Mesendoderm (in vitro differentiated cells): ENCODE measurements around the gene ZBTB45.

ENCODE experiments used
- DNase-seq: peaks from one replicate; pipeline ENCODE4 v3.0.0; 2013
- H2AK5ac ChIP-seq: 2 replicates; pipeline ENCODE4 v1.6.1; 2013; ENCODE audit warnings: low read length, inconsistent platforms
- H2BK120ac ChIP-seq: 2 replicates; pipeline ENCODE4 v1.6.1; 2013; ENCODE audit warnings: low read depth, mild to moderate bottlenecking, low read length, moderate library complexity, mixed read lengths
- H2BK15ac ChIP-seq: replicated peaks from 2 replicates; pipeline ENCODE4 v1.6.1; 2013; ENCODE audit warnings: low read depth, mild to moderate bottlenecking, moderate library complexity
- H2BK5ac ChIP-seq: 2 replicates; pipeline ENCODE4 v1.6.1; 2013; ENCODE audit warnings: low read length, inconsistent platforms
- H3K18ac ChIP-seq: 2 replicates; pipeline ENCODE4 v1.6.1; 2013; ENCODE audit warnings: mild to moderate bottlenecking, low read length, mixed read lengths
- H3K23ac ChIP-seq: one replicate; pipeline ENCODE4 v1.6.1; 2013; ENCODE audit warnings: low read length
- H3K27ac ChIP-seq: 2 replicates; pipeline ENCODE4 v1.5.1; 2013; ENCODE audit warnings: low read depth, mild to moderate bottlenecking, inconsistent platforms, low read length, moderate library complexity
- H3K27me3 ChIP-seq: 2 replicates; pipeline ENCODE4 v1.6.1; 2013; ENCODE audit warnings: low read length, control low read depth, mild to moderate bottlenecking, inconsistent platforms; ENCODE audit not compliant: insufficient read depth, poor library complexity
- H3K36me3 ChIP-seq: 2 replicates; pipeline ENCODE4 v1.6.1; 2013; ENCODE audit warnings: low read length, inconsistent platforms; ENCODE audit not compliant: control insufficient read depth, insufficient read depth
- H3K4ac ChIP-seq: one replicate; pipeline ENCODE4 v1.6.1; 2013; ENCODE audit warnings: low read depth, mild to moderate bottlenecking, low read length, moderate library complexity
- H3K4me1 ChIP-seq: 2 replicates; pipeline ENCODE4 v1.6.1; 2013; ENCODE audit warnings: low read depth, low read length, inconsistent platforms; ENCODE audit not compliant: control insufficient read depth
- H3K4me2 ChIP-seq: 2 replicates; pipeline ENCODE4 v1.6.1; 2013; ENCODE audit warnings: low read length
- H3K4me3 ChIP-seq: 2 replicates; pipeline ENCODE4 v1.5.1; 2013; ENCODE audit warnings: mild to moderate bottlenecking, low read length
- H3K56ac ChIP-seq: one replicate; pipeline ENCODE4 v1.6.1; 2013; ENCODE audit warnings: low read length
- H3K79me1 ChIP-seq: 2 replicates; pipeline ENCODE4 v1.6.1; 2013; ENCODE audit warnings: low read length, inconsistent platforms
- H3K79me2 ChIP-seq: 2 replicates; pipeline ENCODE4 v1.6.1; 2013; ENCODE audit warnings: mild to moderate bottlenecking, low read length; ENCODE audit not compliant: control insufficient read depth, insufficient read depth
- H3K9ac ChIP-seq: 2 replicates; pipeline ENCODE4 v1.6.1; 2013; ENCODE audit warnings: low read length, inconsistent platforms
- H4K5ac ChIP-seq: one replicate; pipeline ENCODE4 v1.6.1; 2013; ENCODE audit warnings: low read length
- H4K8ac ChIP-seq: one replicate; pipeline ENCODE4 v1.6.1; 2013; ENCODE audit warnings: low read depth, mild to moderate bottlenecking, control low read depth, low read length, moderate library complexity
- WGBS: extraction: QIAGEN DNeasy Blood & Tissue Kit; methylation state at CpG from one replicate; pipeline ENCODE4 v1.1.7; 2013; ENCODE audit warnings: low lambda C conversion rate, missing lambda C conversion rate; ENCODE audit not compliant: insufficient coverage; ENCODE audit errors: extremely low coverage; 5-methylcytosine and 5-hydroxymethylcytosine counted together

ZBTB45 gene

DNA sequence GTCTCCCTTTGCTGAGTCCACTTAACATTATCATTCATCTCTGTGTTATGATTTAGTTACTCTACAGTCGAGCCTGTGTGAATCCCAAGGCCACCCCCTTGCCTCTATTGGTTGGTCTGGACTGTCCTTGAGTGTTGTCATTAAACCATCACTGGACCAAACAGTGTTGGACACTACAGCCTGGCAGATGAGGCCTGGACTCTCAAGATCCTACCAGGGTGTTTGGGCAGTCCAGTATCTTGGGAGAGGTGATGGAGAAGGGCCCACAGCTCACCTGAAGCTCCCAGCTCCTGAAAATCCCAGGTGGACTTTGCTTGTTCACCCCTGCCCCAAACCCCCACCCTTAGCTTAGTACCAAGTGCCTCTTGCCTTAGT, 31.5 kb upstream of the ZBTB45 start:
- no peak overlapping the region for H2BK15ac ChIP-seq
- no peak overlapping the region for H3K18ac ChIP-seq
- H3K36me3 ChIP-seq, result peaks cover 40% of the 10 kb centered on the region

DNA sequence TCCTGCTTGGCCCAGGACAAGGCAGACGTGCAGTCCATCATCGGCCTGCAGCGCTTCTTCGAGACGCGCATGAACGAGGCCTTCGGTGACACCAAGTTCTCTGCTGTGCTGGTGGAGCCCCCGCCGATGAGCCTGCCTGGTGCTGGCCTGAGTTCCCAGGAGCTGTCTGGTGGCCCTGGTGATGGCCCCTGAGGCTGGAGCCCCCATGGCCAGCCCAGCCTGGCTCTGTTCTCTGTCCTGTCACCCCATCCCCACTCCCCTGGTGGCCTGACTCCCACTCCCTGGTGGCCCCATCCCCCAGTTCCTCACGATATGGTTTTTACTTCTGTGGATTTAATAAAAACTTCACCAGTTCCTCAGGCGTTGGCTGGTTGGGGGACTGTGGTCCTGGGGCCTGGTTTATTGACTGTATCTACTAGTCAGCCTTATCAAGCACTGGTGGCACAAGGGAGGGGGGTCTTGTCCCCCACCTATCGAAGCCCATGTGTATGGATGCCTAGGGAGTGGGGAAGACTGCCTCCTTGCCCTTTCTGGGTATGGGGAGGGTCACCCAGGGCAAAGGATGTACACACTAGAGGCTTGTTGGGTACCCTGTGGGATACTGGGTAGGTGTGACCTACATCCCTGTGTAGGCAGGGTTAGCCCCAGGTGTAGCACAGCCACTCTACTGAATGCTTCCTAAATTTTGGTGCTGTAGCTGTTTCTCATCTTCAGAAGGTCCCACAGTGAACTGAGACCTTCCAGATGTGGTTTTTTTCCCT, 30.9 kb upstream of the ZBTB45 start:
- Histone ChIP-seq H2BK5ac (no peak overlapping the region), H2BK15ac (no peak overlapping the region), H2AK5ac (no peak overlapping the region), H3K4me1 (peaks cover 10% of the 10 kb centered on the region), H3K79me1 (peaks cover 33% of the 10 kb centered on the region), H3K27me3 (no peaks in the 10 kb centered on the region), H3K4ac (no peak overlapping the region), H3K18ac (no peak overlapping the region), H4K8ac (no peak overlapping the region), H3K4me3 (no peak overlapping the region), H2BK120ac (no peak overlapping the region), H3K27ac (no peak overlapping the region), H3K79me2 (peaks cover 44% of the 10 kb centered on the region), H4K5ac (no peak overlapping the region), H3K36me3 (peaks cover 40% of the 10 kb centered on the region), H3K56ac (no peak overlapping the region), H3K4me2 (no peak overlapping the region), H3K9ac (no peak overlapping the region), H3K23ac (no peak overlapping the region)
- no CpG with 5 or more reads among the region's 13 CpGs for WGBS
- DNase-seq, result no peak

More for the DNA sequence above, 31.5 kb upstream of the ZBTB45 start:
- Histone ChIP-seq H4K8ac (no peak overlapping the region), H3K4me1 (peaks cover 9% of the 10 kb centered on the region), H3K4ac (no peak overlapping the region), H3K23ac (no peak overlapping the region), H3K56ac (no peak overlapping the region), H3K4me2 (no peak overlapping the region), H2BK120ac (no peak overlapping the region), H3K4me3 (no peak overlapping the region), H3K79me1 (peaks cover 33% of the 10 kb centered on the region), H2AK5ac (no peak overlapping the region), H4K5ac (no peak overlapping the region), H2BK5ac (no peak overlapping the region), H3K27me3 (no peaks in the 10 kb centered on the region), H3K9ac (no peak overlapping the region), H3K27ac (no peak overlapping the region), H3K79me2 (peaks cover 39% of the 10 kb centered on the region)
- DNase-seq, result no peak
- no CpG with 5 or more reads among the region's 1 CpG for WGBS

DNA sequence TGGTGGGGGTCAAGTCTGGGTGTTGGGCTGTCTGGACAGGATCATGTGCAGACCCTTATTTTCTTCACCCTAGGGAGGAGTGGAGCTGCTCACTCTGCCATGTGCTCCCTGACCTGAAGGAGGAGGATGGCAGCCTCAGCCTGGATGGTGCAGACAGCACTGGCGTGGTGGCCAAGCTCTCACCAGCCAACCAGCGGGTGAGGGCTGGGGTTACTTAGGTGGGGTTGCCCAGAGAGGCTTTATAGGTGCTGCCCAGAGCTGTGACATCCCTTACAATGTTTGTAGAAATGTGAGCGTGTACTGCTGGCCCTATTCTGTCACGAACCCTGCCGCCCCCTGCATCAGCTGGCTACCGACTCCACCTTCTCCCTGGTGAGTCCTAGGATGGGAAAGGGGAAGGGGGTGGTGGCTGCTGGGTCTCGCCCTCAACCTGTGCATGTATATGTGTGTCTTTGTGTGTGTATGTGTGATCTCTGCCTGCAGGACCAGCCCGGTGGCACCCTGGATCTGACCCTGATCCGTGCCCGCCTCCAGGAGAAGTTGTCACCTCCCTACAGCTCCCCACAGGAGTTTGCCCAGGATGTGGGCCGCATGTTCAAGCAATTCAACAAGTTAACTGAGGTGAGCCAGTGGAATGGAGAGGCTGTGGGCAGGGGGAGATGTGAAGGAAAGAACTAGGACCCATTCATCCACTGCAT, 30.2 kb upstream of the ZBTB45 start:
- H4K5ac ChIP-seq, result no peak overlapping the region
- peaks cover 51% of the 10 kb centered on the region for H3K79me2 ChIP-seq
- peaks cover 40% of the 10 kb centered on the region for H3K36me3 ChIP-seq
- no peaks in the 10 kb centered on the region for H3K27me3 ChIP-seq
- no peak for DNase-seq
- H2BK5ac ChIP-seq, result no peak overlapping the region
- no peak overlapping the region for H3K18ac ChIP-seq
- no peak overlapping the region for H2AK5ac ChIP-seq
- H3K79me1 ChIP-seq, result peaks cover 33% of the 10 kb centered on the region
- no peak overlapping the region for H2BK15ac ChIP-seq
- no CpG with 5 or more reads among the region's 11 CpGs for WGBS
- H3K27ac ChIP-seq, result no peak overlapping the region
- no peak overlapping the region for H3K4me2 ChIP-seq
- no peak overlapping the region for H3K4me3 ChIP-seq
- H2BK120ac ChIP-seq, result no peak overlapping the region
- H4K8ac ChIP-seq, result no peak overlapping the region
- H3K4ac ChIP-seq, result no peak overlapping the region
- no peak overlapping the region for H3K56ac ChIP-seq
- H3K9ac ChIP-seq, result no peak overlapping the region
- no peak overlapping the region for H3K23ac ChIP-seq
- peaks cover 8% of the 10 kb centered on the region for H3K4me1 ChIP-seq

DNA sequence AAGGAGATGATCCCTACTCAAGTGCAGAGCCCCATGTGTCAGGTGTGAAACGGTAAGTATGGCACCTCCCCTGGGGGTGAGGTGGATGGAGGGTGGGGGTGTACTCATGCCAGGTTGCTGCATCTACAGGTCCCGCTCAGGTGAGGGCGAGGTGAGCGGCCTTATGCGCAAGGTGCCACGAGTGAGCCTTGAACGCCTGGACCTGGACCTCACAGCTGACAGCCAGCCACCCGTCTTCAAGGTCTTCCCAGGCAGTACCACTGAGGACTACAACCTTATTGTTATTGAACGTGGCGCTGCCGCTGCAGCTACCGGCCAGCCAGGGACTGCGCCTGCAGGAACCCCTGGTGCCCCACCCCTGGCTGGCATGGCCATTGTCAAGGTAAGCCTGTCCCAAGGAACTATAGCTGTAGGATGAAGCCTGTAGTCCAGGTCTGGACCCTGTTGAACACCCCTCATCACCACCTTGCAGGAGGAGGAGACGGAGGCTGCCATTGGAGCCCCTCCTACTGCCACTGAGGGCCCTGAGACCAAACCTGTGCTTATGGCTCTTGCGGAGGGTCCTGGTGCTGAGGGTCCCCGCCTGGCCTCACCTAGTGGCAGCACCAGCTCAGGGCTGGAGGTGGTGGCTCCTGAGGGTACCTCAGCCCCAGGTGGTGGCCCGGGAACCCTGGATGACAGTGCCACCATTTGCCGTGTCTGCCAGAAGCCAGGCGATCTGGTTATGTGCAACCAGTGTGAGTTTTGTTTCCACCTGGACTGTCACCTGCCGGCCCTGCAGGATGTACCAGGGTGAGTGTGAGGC, 29.5 kb upstream of the ZBTB45 start:
- WGBS, result no CpG with 5 or more reads among the region's 20 CpGs
- peaks cover 54% of the 10 kb centered on the region for H3K79me2 ChIP-seq
- no peak overlapping the region for H3K18ac ChIP-seq
- no peak for DNase-seq
- H3K56ac ChIP-seq, result no peak overlapping the region
- H4K8ac ChIP-seq, result no peak overlapping the region
- no peak overlapping the region for H3K9ac ChIP-seq
- peaks cover 40% of the 10 kb centered on the region for H3K36me3 ChIP-seq
- no peak overlapping the region for H3K4ac ChIP-seq
- no peak overlapping the region for H4K5ac ChIP-seq
- no peak overlapping the region for H2BK120ac ChIP-seq
- peaks cover 33% of the 10 kb centered on the region for H3K79me1 ChIP-seq
- H3K4me2 ChIP-seq, result no peak overlapping the region
- H3K27me3 ChIP-seq, result no peaks in the 10 kb centered on the region
- no peak overlapping the region for H2BK15ac ChIP-seq
- H3K4me3 ChIP-seq, result no peak overlapping the region
- H2BK5ac ChIP-seq, result no peak overlapping the region
- H3K4me1 ChIP-seq, result peaks cover 8% of the 10 kb centered on the region
- H3K23ac ChIP-seq, result no peak overlapping the region
- no peak overlapping the region for H3K27ac ChIP-seq
- no peak overlapping the region for H2AK5ac ChIP-seq

DNA sequence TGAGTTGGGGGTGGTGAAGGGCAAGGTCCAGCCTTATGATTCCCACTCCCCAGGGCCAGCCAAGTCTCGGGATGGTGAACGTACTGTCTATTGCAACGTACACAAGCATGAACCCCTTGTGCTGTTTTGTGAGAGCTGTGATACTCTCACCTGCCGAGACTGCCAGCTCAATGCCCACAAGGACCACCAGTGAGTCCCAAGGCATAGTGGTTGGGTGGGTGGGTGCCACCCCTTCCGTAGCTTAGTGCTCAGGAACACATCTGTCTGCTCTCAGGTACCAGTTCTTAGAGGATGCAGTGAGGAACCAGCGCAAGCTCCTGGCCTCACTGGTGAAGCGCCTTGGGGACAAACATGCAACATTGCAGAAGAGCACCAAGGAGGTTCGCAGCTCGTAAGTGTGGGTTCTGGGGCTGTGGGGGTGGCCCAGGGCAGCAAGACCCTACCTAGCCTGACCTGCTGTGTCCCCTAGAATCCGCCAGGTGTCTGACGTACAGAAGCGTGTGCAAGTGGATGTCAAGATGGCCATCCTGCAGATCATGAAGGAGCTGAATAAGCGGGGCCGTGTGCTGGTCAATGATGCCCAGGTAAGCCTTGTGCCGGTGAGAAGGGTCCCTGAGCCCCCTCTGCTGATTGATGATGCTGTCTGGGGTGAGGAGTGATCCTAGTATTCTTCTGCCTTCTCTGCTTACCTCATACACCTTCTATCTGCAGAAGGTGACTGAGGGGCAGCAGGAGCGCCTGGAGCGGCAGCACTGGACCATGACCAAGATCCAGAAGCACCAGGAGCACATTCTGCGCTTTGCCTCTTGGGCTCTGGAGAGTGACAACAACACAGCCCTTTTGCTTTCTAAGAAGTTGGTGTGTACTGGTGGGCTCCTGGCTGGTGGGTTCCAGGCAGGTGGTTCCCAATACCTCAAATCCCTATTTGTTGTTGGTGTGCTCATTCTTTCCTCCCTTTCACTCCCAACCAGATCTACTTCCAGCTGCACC, 28.0 kb upstream of the ZBTB45 start:
- peaks cover 54% of the 10 kb centered on the region for H3K79me2 ChIP-seq
- no peak overlapping the region for H3K27ac ChIP-seq
- no peak overlapping the region for H4K5ac ChIP-seq
- H4K8ac ChIP-seq, result no peak overlapping the region
- H3K4me1 ChIP-seq, result peaks cover 8% of the 10 kb centered on the region
- peak overlapping the region; percentile 23 for H3K9ac ChIP-seq
- H3K36me3 ChIP-seq, result peaks cover 40% of the 10 kb centered on the region
- no peak overlapping the region for H3K4me3 ChIP-seq
- peak overlapping the region; percentile 0 for H3K56ac ChIP-seq
- H3K79me1 ChIP-seq, result peaks cover 33% of the 10 kb centered on the region
- H2BK5ac ChIP-seq, result no peak overlapping the region
- WGBS, result no CpG with 5 or more reads among the region's 18 CpGs
- H3K23ac ChIP-seq, result no peak overlapping the region
- no peak overlapping the region for H2BK120ac ChIP-seq
- no peak overlapping the region for H2AK5ac ChIP-seq
- H3K4ac ChIP-seq, result no peak overlapping the region
- DNase-seq, result no peak
- no peak overlapping the region for H2BK15ac ChIP-seq
- no peak overlapping the region for H3K4me2 ChIP-seq
- H3K27me3 ChIP-seq, result no peaks in the 10 kb centered on the region
- no peak overlapping the region for H3K18ac ChIP-seq
